Measurements from ENCODE around the gene GSE1. TPM values are rescaled to one million over a fixed set of nuclear protein-coding genes. Genes with fewer than 3 reads are reported as not detected.

GSE1 gene
- total and polyA plus RNA-seq, 2 experiments from 2014 or later = 32.4 to 135 TPM

DNA sequence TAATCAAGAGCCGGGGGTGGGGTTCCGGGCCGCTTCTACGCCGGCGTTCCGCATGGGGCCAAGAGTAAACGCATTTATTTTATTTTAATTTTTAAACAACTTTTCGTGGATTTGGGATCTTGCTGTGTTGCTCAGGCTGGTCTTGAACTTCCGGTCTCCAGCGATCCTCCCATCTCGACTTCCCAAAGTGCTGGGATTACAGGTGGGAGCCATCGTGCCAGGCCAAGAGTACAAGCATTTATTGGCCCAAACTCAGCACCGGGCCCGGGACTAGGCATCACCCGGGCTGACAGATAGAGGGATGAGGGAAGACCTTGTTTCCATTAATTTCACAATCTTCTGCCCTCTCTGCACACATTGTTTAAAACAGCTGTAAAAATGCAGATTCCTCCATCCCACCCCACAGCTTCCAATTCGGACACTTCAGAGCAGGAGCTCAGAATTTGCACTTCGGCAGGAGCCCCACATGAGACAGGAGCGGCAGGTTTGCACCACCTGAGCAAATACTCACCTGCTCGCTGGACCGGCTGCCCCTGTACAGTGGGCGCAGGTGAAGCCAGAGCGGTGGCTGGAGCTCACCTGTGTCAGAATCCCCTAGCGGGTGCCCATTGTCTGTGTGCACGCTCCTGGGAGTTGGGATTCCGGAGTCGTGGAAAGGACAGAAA, 76.3 kb downstream of the GSE1 start:
- Histone ChIP-seq H3F3A (replicated peaks; ENCODE audit: low read depth) (peaks cover 9% of the 10 kb centered on the region; the same call in 1 of the 2 replicates), H3K27me3 (ENCODE audit: insufficient read depth) (no peaks in the 10 kb centered on the region), H3K9me2 (ENCODE audit: insufficient read depth) (no peaks in the 10 kb centered on the region), H3K4me3 (peak overlapping the region; percentile 55), H3K4me1 (ENCODE audit: insufficient read depth) (peaks cover 13% of the 10 kb centered on the region; the same call in 1 of the 2 replicates), H2AFZ (peak overlapping the region; percentile 88), H3K36me3 (ENCODE audit: insufficient read depth) (no peaks in the 10 kb centered on the region), H3K79me2 (replicated peaks; ENCODE audit: insufficient read depth) (peaks cover 34% of the 10 kb centered on the region), H3K4me2 (peak overlapping the region; percentile 76), H4K20me1 (replicated peaks; ENCODE audit: insufficient read depth) (peaks cover 15% of the 10 kb centered on the region), H3K27ac (ENCODE audit: low read depth) (no peak overlapping the region)
- TF ChIP-seq STAT1 (IDR thresholded peaks at IDR 0.05; ENCODE audit: unreplicated experiment) (no peak), CREB1 (CRISPR knock-in tag; IDR thresholded peaks at IDR 0.05; ENCODE audit: low read depth) (no peak), POLR2AphosphoS5 (IDR thresholded peaks at IDR 0.05; ENCODE audit: low read depth) (no peak), EZH2phosphoT487 (IDR thresholded peaks at IDR 0.05; ENCODE audit: unreplicated experiment) (no peak), JUNB (IDR thresholded peaks at IDR 0.05; ENCODE audit: unreplicated experiment) (no peak), NANOG (IDR thresholded peaks at IDR 0.05; ENCODE audit: borderline replicate concordance) (no peak), ZNF331 (CRISPR knock-in tag; IDR thresholded peaks at IDR 0.05; ENCODE audit: low read depth) (no peak), EZH2 (IDR thresholded peaks at IDR 0.05; ENCODE audit: low read depth, unreplicated experiment) (no peak), ZNF114 (CRISPR knock-in tag; IDR thresholded peaks at IDR 0.05) (no peak)
- TF ChIP-seq, protein P1, sequence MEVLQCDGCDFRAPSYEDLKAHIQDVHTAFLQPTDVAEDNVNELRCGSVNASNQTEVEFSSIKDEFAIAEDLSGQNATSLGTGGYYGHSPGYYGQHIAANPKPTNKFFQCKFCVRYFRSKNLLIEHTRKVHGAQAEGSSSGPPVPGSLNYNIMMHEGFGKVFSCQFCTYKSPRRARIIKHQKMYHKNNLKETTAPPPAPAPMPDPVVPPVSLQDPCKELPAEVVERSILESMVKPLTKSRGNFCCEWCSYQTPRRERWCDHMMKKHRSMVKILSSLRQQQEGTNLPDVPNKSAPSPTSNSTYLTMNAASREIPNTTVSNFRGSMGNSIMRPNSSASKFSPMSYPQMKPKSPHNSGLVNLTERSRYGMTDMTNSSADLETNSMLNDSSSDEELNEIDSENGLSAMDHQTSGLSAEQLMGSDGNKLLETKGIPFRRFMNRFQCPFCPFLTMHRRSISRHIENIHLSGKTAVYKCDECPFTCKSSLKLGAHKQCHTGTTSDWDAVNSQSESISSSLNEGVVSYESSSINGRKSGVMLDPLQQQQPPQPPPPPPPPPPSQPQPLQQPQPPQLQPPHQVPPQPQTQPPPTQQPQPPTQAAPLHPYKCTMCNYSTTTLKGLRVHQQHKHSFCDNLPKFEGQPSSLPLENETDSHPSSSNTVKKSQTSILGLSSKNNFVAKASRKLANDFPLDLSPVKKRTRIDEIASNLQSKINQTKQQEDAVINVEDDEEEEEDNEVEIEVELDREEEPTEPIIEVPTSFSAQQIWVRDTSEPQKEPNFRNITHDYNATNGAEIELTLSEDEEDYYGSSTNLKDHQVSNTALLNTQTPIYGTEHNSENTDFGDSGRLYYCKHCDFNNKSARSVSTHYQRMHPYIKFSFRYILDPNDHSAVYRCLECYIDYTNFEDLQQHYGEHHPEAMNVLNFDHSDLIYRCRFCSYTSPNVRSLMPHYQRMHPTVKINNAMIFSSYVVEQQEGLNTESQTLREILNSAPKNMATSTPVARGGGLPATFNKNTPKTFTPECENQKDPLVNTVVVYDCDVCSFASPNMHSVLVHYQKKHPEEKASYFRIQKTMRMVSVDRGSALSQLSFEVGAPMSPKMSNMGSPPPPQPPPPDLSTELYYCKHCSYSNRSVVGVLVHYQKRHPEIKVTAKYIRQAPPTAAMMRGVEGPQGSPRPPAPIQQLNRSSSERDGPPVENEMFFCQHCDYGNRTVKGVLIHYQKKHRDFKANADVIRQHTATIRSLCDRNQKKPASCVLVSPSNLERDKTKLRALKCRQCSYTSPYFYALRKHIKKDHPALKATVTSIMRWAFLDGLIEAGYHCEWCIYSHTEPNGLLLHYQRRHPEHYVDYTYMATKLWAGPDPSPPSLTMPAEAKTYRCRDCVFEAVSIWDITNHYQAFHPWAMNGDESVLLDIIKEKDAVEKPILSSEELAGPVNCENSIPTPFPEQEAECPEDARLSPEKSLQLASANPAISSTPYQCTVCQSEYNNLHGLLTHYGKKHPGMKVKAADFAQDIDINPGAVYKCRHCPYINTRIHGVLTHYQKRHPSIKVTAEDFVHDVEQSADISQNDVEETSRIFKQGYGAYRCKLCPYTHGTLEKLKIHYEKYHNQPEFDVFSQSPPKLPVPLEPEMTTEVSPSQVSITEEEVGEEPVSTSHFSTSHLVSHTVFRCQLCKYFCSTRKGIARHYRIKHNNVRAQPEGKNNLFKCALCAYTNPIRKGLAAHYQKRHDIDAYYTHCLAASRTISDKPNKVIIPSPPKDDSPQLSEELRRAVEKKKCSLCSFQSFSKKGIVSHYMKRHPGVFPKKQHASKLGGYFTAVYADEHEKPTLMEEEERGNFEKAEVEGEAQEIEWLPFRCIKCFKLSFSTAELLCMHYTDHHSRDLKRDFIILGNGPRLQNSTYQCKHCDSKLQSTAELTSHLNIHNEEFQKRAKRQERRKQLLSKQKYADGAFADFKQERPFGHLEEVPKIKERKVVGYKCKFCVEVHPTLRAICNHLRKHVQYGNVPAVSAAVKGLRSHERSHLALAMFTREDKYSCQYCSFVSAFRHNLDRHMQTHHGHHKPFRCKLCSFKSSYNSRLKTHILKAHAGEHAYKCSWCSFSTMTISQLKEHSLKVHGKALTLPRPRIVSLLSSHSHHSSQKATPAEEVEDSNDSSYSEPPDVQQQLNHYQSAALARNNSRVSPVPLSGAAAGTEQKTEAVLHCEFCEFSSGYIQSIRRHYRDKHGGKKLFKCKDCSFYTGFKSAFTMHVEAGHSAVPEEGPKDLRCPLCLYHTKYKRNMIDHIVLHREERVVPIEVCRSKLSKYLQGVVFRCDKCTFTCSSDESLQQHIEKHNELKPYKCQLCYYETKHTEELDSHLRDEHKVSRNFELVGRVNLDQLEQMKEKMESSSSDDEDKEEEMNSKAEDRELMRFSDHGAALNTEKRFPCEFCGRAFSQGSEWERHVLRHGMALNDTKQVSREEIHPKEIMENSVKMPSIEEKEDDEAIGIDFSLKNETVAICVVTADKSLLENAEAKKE (CRISPR knock-in tag; IDR thresholded peaks at IDR 0.05) = no peak
- TF ChIP-seq, protein P2, sequence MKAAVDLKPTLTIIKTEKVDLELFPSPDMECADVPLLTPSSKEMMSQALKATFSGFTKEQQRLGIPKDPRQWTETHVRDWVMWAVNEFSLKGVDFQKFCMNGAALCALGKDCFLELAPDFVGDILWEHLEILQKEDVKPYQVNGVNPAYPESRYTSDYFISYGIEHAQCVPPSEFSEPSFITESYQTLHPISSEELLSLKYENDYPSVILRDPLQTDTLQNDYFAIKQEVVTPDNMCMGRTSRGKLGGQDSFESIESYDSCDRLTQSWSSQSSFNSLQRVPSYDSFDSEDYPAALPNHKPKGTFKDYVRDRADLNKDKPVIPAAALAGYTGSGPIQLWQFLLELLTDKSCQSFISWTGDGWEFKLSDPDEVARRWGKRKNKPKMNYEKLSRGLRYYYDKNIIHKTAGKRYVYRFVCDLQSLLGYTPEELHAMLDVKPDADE (IDR thresholded peaks at IDR 0.05) = no peak
- TF ChIP-seq, protein P3, sequence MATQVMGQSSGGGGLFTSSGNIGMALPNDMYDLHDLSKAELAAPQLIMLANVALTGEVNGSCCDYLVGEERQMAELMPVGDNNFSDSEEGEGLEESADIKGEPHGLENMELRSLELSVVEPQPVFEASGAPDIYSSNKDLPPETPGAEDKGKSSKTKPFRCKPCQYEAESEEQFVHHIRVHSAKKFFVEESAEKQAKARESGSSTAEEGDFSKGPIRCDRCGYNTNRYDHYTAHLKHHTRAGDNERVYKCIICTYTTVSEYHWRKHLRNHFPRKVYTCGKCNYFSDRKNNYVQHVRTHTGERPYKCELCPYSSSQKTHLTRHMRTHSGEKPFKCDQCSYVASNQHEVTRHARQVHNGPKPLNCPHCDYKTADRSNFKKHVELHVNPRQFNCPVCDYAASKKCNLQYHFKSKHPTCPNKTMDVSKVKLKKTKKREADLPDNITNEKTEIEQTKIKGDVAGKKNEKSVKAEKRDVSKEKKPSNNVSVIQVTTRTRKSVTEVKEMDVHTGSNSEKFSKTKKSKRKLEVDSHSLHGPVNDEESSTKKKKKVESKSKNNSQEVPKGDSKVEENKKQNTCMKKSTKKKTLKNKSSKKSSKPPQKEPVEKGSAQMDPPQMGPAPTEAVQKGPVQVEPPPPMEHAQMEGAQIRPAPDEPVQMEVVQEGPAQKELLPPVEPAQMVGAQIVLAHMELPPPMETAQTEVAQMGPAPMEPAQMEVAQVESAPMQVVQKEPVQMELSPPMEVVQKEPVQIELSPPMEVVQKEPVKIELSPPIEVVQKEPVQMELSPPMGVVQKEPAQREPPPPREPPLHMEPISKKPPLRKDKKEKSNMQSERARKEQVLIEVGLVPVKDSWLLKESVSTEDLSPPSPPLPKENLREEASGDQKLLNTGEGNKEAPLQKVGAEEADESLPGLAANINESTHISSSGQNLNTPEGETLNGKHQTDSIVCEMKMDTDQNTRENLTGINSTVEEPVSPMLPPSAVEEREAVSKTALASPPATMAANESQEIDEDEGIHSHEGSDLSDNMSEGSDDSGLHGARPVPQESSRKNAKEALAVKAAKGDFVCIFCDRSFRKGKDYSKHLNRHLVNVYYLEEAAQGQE (IDR thresholded peaks at IDR 0.05; ENCODE audit: unreplicated experiment) = no peak
- TF ChIP-seq, protein P4, sequence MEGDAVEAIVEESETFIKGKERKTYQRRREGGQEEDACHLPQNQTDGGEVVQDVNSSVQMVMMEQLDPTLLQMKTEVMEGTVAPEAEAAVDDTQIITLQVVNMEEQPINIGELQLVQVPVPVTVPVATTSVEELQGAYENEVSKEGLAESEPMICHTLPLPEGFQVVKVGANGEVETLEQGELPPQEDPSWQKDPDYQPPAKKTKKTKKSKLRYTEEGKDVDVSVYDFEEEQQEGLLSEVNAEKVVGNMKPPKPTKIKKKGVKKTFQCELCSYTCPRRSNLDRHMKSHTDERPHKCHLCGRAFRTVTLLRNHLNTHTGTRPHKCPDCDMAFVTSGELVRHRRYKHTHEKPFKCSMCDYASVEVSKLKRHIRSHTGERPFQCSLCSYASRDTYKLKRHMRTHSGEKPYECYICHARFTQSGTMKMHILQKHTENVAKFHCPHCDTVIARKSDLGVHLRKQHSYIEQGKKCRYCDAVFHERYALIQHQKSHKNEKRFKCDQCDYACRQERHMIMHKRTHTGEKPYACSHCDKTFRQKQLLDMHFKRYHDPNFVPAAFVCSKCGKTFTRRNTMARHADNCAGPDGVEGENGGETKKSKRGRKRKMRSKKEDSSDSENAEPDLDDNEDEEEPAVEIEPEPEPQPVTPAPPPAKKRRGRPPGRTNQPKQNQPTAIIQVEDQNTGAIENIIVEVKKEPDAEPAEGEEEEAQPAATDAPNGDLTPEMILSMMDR (conservative IDR thresholded peaks at IDR 0.05; ENCODE audit: low read depth in 2 of 2) = no peak
- DNase-seq (ENCODE audit: low spot score) = peak; percentile 35
- Mint-ChIP-seq H3K27ac (no peak overlapping the region), H3K4me1 (peaks cover 19% of the 10 kb centered on the region), H3K9me3 (no peaks in the 10 kb centered on the region), H3K36me3 (ENCODE audit: low read depth) (peaks cover 19% of the 10 kb centered on the region), H3K27me3 (ENCODE audit: insufficient read depth, low read depth, poor library complexity) (peaks cover 16% of the 10 kb centered on the region), H3K4me3 (peak overlapping the region; percentile 69)
- ATAC-seq = peak; percentile 6; the same call in 2 of the 3 replicates
